22Rv1 (cell line): ENCODE results near the gene NBEA.

Source experiments
- CTCF ChIP-seq: fragments of 450-650 bp; IDR thresholded peaks from 2 replicates; pipeline ENCODE4 v1.5.1; 2017; ENCODE audit warnings: mild to moderate bottlenecking
- ZFX ChIP-seq: fragments of 450-650 bp; IDR thresholded peaks from 2 replicates; pipeline ENCODE4 v1.6.1; 2017; ENCODE audit warnings: antibody characterized with exemption, borderline replicate concordance

GRCh38 chr13:35598790-35599369, 656.8 kb downstream of the NBEA start:
- TF ChIP-seq CTCF (no peak), ZFX (no peak)
